HEK293T (cell line): ENCODE data around the gene DOCK3.

Source experiments
- CTCF ChIA-PET: fragments of 350-600 bp; formaldehyde crosslinking; extraction: SDS; loops from one replicate; lab custom pipeline; 2021; ENCODE audit warnings: antibody characterized with exemption, inconsistent platforms; lab: Yijun Ruan, JAX
- POLR2A ChIA-PET: fragments of 350-600 bp; formaldehyde crosslinking; extraction: SDS; loops from one replicate; lab custom pipeline; 2020; ENCODE audit warnings: antibody characterized with exemption, inconsistent platforms; lab: Yijun Ruan, JAX
- DNase-seq: peaks from one replicate; pipeline ENCODE4 v3.0.0; 2012; ENCODE audit warnings: mixed read lengths; ENCODE audit errors: extremely low spot score
- ARNT ChIP-seq: fragments of 450-650 bp; IDR thresholded peaks from 2 replicates; pipeline ENCODE4 v1.6.1; 2017; ENCODE audit warnings: mild to moderate bottlenecking
- BHLHE40 ChIP-seq: fragments of 450-650 bp; IDR thresholded peaks from 2 replicates; pipeline ENCODE4 v1.6.1; 2016; ENCODE audit warnings: mild to moderate bottlenecking, moderate library complexity, borderline replicate concordance
- CTBP1 ChIP-seq: fragments of 450-650 bp; IDR thresholded peaks from 2 replicates; pipeline ENCODE4 v1.6.1; 2016; ENCODE audit warnings: borderline replicate concordance
- ELF4 ChIP-seq: fragments of 450-650 bp; IDR thresholded peaks from 2 replicates; pipeline ENCODE4 v1.6.1; 2017; ENCODE audit warnings: antibody characterized with exemption
- FOXA1 ChIP-seq: fragments of 450-650 bp; IDR thresholded peaks from 2 replicates; pipeline ENCODE4 v1.6.1; 2016; ENCODE audit warnings: mild to moderate bottlenecking
- FOXK2 ChIP-seq: fragments of 450-650 bp; IDR thresholded peaks from 2 replicates; pipeline ENCODE4 v1.6.1; 2016; ENCODE audit warnings: mild to moderate bottlenecking
- FOXM1 ChIP-seq: fragments of 450-650 bp; IDR thresholded peaks from 2 replicates; pipeline ENCODE4 v1.6.1; 2017; ENCODE audit warnings: mild to moderate bottlenecking, borderline replicate concordance
- HDGF ChIP-seq: fragments of 450-650 bp; IDR thresholded peaks from 2 replicates; pipeline ENCODE4 v1.6.1; 2017; ENCODE audit warnings: antibody characterized with exemption, borderline replicate concordance
- L3MBTL2 ChIP-seq: fragments of 450-650 bp; conservative IDR thresholded peaks from 2 replicates; pipeline ENCODE4 v1.6.1; 2016; ENCODE audit warnings: mild to moderate bottlenecking
- LEF1 ChIP-seq: fragments of 450-650 bp; IDR thresholded peaks from 2 replicates; pipeline ENCODE4 v1.6.1; 2017; ENCODE audit warnings: mild to moderate bottlenecking, borderline replicate concordance
- NFRKB ChIP-seq: fragments of 450-650 bp; IDR thresholded peaks from 2 replicates; pipeline ENCODE4 v1.6.1; 2016; ENCODE audit warnings: mild to moderate bottlenecking, moderate library complexity
- SP1 ChIP-seq: fragments of 450-650 bp; IDR thresholded peaks from 2 replicates; pipeline ENCODE4 v1.6.1; 2017
- SUZ12 ChIP-seq: fragments of 450-650 bp; IDR thresholded peaks from 2 replicates; pipeline ENCODE4 v1.6.1; 2016; ENCODE audit warnings: mild to moderate bottlenecking
- TARDBP ChIP-seq: fragments of 450-650 bp; IDR thresholded peaks from 2 replicates; pipeline ENCODE4 v1.6.1; 2016
- ZNF384 ChIP-seq: fragments of 450-650 bp; IDR thresholded peaks from 2 replicates; pipeline ENCODE4 v1.6.1; 2016
- TF ChIP-seq, protein P1 (sequence below): fragments of 450-650 bp; IDR thresholded peaks from 2 replicates; pipeline ENCODE4 v1.6.1; 2016

Gene DOCK3

DNA sequence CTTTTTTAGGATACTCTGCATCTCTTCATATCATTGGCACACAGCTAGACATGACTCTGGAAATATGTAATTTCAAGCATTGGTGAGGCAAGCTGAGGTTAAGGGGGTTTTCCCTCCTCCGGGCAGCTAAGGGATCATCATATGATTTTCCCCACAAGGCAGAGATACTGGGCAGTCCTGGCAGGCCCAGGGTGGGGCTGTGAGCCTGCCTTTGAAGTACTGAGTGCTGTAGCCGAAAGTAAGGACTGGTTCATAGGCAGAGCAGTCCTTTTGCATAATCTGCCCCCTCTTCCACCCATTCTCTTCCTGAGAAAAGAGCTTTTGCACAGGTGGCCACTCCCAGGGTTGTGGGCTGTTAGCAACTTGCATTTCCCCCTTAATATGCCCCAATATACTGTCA, 541.6 kb downstream of the DOCK3 start:
- DNase-seq: no peak
- CTCF ChIA-PET: no interaction called here
- TF ChIP-seq ZNF384 (no peak), SUZ12 (no peak), FOXA1 (no peak), BHLHE40 (no peak), ELF4 (no peak), TARDBP (no peak), NFRKB (no peak), FOXK2 (no peak), FOXM1 (no peak)
- POLR2A ChIA-PET: no interaction called here

DNA sequence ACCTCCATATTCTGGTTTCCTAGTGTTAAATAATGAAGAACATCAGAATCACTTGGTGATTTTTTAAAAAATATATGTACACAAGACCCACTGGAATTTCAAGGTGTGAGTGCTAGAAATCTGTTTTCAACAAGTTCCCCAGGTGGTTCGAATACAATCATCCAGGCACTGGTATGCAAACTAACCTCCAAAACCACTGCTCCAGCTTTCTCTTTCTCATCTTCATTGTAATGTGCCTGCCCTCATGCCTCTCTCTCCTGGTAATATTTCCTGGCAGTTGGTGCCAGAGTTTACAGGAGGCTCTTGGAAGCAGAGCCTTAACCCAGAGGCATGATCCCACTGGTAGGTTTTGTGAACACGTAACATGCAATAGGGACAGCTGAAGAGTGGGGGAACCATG, 547.2 kb downstream of the DOCK3 start:
- POLR2A ChIA-PET: no interaction called here
- CTCF ChIA-PET: no interaction called here

DNA sequence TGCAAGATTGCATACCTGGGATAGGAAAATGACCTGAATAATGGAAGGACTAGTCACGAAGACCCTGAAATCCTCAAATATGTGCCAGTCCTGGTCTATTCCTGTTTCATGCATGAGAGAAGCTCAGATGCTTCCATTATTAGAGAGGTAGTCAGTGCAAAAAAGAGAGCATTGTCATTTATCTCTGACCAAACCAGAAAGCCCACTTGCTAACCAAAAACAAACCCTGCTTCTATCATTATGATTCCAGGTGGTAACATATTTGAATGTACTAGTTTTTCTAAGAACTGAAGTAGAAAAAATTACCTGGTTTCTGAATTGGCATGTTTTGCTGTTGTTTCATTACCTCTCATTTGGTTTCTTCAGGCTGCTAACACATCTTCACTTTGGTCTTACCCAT, 549.6 kb downstream of the DOCK3 start:
- DNase-seq: no peak
- ChIA-PET CTCF (no interaction called here), POLR2A (no interaction called here)
- TF ChIP-seq CTBP1 (no peak), FOXM1 (no peak), FOXK2 (no peak)

More for the DNA sequence above, 547.2 kb downstream of the DOCK3 start:
- no peak for DNase-seq
- TF ChIP-seq FOXA1: no peak
- no peak for TF ChIP-seq L3MBTL2
- TF ChIP-seq SUZ12: no peak
- TF ChIP-seq ZNF384: no peak
- no peak for TF ChIP-seq SP1
- no peak for TF ChIP-seq HDGF

DNA sequence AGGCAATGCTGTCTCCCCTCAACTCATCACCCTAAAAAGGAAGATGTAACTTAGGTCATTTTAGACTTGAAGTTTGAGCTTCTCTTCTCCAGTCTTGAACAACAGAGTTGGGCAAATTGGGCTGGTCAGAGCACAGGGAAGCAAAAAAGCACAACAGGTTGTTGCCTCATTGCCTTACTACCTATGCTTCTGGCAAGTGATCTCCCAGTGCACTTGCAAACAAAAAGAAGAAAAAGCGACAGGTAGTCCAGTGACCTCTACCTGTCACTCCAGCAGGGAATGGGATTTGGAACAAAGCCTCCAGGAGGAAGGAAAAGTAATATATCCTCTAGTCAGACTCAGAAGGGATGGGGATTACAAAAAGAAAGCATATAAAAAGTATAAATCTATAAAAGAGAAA, 550.1 kb downstream of the DOCK3 start:
- TF ChIP-seq CTBP1 (no peak), ARNT (no peak), SP1 (no peak), SUZ12 (no peak), ZNF384 (no peak), TARDBP (no peak), FOXA1 (no peak), FOXM1 (no peak)
- TF ChIP-seq, protein P1, sequence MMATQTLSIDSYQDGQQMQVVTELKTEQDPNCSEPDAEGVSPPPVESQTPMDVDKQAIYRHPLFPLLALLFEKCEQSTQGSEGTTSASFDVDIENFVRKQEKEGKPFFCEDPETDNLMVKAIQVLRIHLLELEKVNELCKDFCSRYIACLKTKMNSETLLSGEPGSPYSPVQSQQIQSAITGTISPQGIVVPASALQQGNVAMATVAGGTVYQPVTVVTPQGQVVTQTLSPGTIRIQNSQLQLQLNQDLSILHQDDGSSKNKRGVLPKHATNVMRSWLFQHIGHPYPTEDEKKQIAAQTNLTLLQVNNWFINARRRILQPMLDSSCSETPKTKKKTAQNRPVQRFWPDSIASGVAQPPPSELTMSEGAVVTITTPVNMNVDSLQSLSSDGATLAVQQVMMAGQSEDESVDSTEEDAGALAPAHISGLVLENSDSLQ: no peak
- ChIA-PET POLR2A (no interaction called here), CTCF (no interaction called here)
- DNase-seq: no peak

DNA sequence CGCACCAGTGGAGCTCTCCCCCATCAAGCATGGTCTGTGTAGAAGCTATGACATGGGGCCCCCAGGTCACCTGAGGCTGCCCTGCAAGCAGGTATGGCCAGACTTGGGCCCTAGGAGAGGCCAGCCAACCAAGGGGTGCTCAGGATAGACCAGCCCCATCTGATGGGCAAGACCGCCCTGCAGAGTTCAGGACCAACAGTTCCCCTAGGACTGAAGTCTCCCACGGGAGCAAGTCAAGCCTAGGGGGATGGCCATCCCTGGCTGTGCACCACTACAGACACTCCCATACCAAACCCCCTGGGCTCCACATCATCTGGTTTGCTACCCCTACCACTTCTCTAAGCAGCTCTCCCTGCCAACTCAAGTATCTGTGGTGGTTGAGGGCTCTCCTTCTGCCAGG, 568.2 kb downstream of the DOCK3 start:
- CTCF ChIA-PET: no interaction called here
- POLR2A ChIA-PET: no interaction called here
- no peak for TF ChIP-seq FOXK2
- no peak for TF ChIP-seq BHLHE40
- TF ChIP-seq ARNT: no peak
- no peak for TF ChIP-seq FOXA1
- no peak for TF ChIP-seq L3MBTL2
- TF ChIP-seq ZNF384: no peak
- no peak for TF ChIP-seq LEF1
- no peak for TF ChIP-seq HDGF
- TF ChIP-seq ELF4: no peak
- no peak for TF ChIP-seq SUZ12
- no peak for TF ChIP-seq TARDBP
- TF ChIP-seq CTBP1: no peak
- no peak for TF ChIP-seq SP1
- TF ChIP-seq, protein P1: no peak
- TF ChIP-seq FOXM1: no peak
- TF ChIP-seq NFRKB: no peak
- no peak for DNase-seq

DNA sequence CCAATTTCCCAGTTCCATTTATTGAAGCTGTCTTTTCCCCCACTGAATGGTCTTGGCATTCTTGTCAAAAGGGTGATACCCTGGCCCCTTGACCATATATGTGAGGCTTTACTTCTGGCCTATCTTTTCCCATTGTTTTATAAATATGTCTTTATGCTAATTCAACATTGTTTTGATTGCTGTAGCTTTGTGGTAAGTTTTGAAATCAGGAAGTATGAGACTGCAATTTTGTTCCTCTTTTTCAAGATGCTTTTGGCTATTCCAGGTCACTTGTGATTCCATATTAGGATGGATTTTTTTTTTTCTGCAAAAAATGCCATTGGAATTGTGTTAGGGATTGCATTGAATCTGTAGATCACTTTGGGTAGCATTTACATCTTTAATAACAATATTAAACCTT, 569.2 kb downstream of the DOCK3 start:
- ChIA-PET POLR2A (no interaction called here), CTCF (no interaction called here)
- DNase-seq: no peak
- TF ChIP-seq ELF4: no peak
- TF ChIP-seq FOXK2: no peak
- no peak for TF ChIP-seq ARNT
- no peak for TF ChIP-seq FOXM1

DNA sequence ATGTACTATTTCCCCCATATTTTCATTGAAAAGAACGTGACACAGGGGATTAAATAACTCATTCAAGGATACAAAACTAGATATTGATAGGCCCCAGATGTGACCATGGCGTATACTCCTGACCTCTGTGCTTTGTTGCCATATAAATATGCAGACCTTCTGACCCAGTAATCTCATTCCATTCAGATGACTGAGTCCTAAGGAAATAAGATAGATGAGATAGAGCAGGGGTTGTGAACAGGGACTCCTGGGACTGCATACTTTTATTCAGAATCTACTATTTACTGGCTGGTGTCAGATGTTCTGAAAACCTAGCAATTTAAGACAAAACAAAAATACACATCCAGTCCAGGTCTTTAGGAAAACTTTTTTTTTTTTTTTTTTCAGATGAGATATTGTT, 571.1 kb downstream of the DOCK3 start:
- no peak for DNase-seq
- POLR2A ChIA-PET: no interaction called here
- TF ChIP-seq ARNT (no peak), LEF1 (no peak), ZNF384 (no peak), ELF4 (no peak), FOXA1 (no peak), FOXM1 (no peak), TARDBP (no peak), NFRKB (no peak), SUZ12 (no peak), BHLHE40 (no peak), HDGF (no peak), FOXK2 (no peak), CTBP1 (no peak), L3MBTL2 (no peak), SP1 (no peak)
- TF ChIP-seq, protein P1: no peak
- CTCF ChIA-PET: no interaction called here
